Astrocyte (in vitro differentiated cells and primary cell): ENCODE measurements around the gene PFN4.

Experiments used
- CTCF ChIP-seq: IDR thresholded peaks from 2 replicates; pipeline ENCODE4 v1.5.1; 2011; ENCODE audit warnings: low read depth, mild to moderate bottlenecking, inconsistent platforms, low read length, moderate library complexity; ENCODE audit not compliant: insufficient read depth
- EZH2 ChIP-seq: IDR thresholded peaks from 2 replicates; pipeline ENCODE4 v1.6.1; 2012; ENCODE audit warnings: mild to moderate bottlenecking, low read length, inconsistent platforms; ENCODE audit not compliant: insufficient read depth

DNA sequence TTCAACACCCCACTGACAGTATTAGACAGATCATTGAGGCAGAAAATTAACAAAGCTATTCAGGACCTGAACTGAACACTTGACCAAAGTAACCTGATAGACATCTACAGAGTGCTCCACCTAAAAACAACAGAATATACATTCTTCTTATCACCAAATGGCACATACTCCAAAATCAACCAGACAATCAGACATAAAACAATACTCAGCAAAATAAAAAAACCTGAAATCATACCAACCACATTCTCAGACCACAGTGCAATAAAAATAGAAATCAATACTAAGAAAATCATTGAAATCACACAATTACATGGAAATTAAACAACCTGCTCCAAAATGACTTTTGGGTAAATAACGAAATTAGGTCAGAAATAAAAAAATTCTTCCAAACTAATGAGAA, 15.8 kb downstream of the PFN4 start:
- TF ChIP-seq CTCF (no peak), EZH2 (no peak)
